Hepatocyte (in vitro differentiated cells): Measurements from ENCODE around the gene FLYWCH1.

ENCODE experiments used
- EZH2phosphoT487 ChIP-seq: fragments of 200-600 bp; sonication (generic); IDR thresholded peaks from one replicate; pipeline ENCODE4 v1.6.1; 2018; ENCODE audit warnings: antibody characterized with exemption, mild to moderate bottlenecking, low read depth, moderate library complexity; ENCODE audit not compliant: unreplicated experiment, severe bottlenecking
- TF ChIP-seq, protein P1 (sequence below): fragments of 200-600 bp; sonication (generic); IDR thresholded peaks from 2 replicates; pipeline ENCODE4 v1.5.1; 2016; ENCODE audit warnings: antibody characterized with exemption, mild to moderate bottlenecking; ENCODE audit not compliant: poor library complexity

- TF ChIP-seq, protein P1, sequence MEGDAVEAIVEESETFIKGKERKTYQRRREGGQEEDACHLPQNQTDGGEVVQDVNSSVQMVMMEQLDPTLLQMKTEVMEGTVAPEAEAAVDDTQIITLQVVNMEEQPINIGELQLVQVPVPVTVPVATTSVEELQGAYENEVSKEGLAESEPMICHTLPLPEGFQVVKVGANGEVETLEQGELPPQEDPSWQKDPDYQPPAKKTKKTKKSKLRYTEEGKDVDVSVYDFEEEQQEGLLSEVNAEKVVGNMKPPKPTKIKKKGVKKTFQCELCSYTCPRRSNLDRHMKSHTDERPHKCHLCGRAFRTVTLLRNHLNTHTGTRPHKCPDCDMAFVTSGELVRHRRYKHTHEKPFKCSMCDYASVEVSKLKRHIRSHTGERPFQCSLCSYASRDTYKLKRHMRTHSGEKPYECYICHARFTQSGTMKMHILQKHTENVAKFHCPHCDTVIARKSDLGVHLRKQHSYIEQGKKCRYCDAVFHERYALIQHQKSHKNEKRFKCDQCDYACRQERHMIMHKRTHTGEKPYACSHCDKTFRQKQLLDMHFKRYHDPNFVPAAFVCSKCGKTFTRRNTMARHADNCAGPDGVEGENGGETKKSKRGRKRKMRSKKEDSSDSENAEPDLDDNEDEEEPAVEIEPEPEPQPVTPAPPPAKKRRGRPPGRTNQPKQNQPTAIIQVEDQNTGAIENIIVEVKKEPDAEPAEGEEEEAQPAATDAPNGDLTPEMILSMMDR: no peak
- TF ChIP-seq EZH2phosphoT487: no peak
Measured at GRCh38 chr16:2973605-2974318, 62.0 kb downstream of the FLYWCH1 start.
